ENCODE measurements around the gene MPHOSPH10. TPM values are rescaled to one million over a fixed set of nuclear protein-coding genes. Genes with fewer than 3 reads are reported as not detected.

MPHOSPH10 gene
- total RNA-seq, 4 donors from 2014 or later: 27.8 to 49.1 (median 32.8) TPM

GRCh38 chr2:71153585-71154224, 23.3 kb downstream of the MPHOSPH10 start:
- no peaks in the 10 kb centered on the region for H3K9me3 ChIP-seq

GRCh38 chr2:71154279-71154678, 23.8 kb downstream of the MPHOSPH10 start:
- TF ChIP-seq POLR2A (IDR thresholded peaks at IDR 0.05) (no peak), CTCF (IDR thresholded peaks at IDR 0.05 in 4 of 5, conservative IDR thresholded peaks at IDR 0.05 in 1 of 5) (no peak)
- peaks cover 5% of the 10 kb centered on the region in 2 donors for H3K4me1 ChIP-seq
- in situ Hi-C loops (cut with MboI; ENCODE audit: low sequenced_read_pairs in 4 of 4): no loop called here
- intact Hi-C loops (cut with DNase I; ENCODE audit: low total_unique reads): loop anchor here (10.0 kb wide), 1 partner anchor 361 kb away; no protein-coding TSS in a partner anchor
- no peak overlapping the region for H3K4me3 ChIP-seq
- DNase-seq (no peak), ATAC-seq (no peak)
- H3K36me3 ChIP-seq: peaks cover 0 to 13% of the 10 kb centered on the region in 2 donors
- no peak overlapping the region for H3K27ac ChIP-seq
- no peaks in the 10 kb centered on the region for H3K9me3 ChIP-seq
- H3K27me3 ChIP-seq: no peaks in the 10 kb centered on the region

More at GRCh38 chr2:71153585-71154224, 23.3 kb downstream of the MPHOSPH10 start:
- DNase-seq (no peak), ATAC-seq (no peak)
- intact Hi-C loops (cut with DNase I; ENCODE audit: low total_unique reads) (loop anchor here (10.0 kb wide), 1 partner anchor 361 kb away; no protein-coding TSS in a partner anchor), in situ Hi-C loops (cut with MboI; ENCODE audit: low sequenced_read_pairs in 4 of 4) (no loop called here)
- Histone ChIP-seq H3K27ac (no peak overlapping the region), H3K36me3 (peaks cover 0 to 19% of the 10 kb centered on the region in 2 donors), H3K4me1 (peaks cover 5 to 10% of the 10 kb centered on the region in 2 donors), H3K4me3 (no peak overlapping the region), H3K27me3 (no peaks in the 10 kb centered on the region)
- no peak for TF ChIP-seq CTCF (IDR thresholded peaks at IDR 0.05 in 4 of 5, conservative IDR thresholded peaks at IDR 0.05 in 1 of 5)
- TF ChIP-seq POLR2A (IDR thresholded peaks at IDR 0.05): no peak

- Histone ChIP-seq H3K27ac (no peak overlapping the region), H3K36me3 (peaks cover 0 to 8% of the 10 kb centered on the region in 2 donors), H3K9me3 (no peaks in the 10 kb centered on the region), H3K4me3 (no peak overlapping the region), H3K4me1 (peaks cover 5% of the 10 kb centered on the region in 2 donors), H3K27me3 (no peaks in the 10 kb centered on the region)
- TF ChIP-seq CTCF (IDR thresholded peaks at IDR 0.05 in 4 of 5, conservative IDR thresholded peaks at IDR 0.05 in 1 of 5) (no peak), POLR2A (IDR thresholded peaks at IDR 0.05) (no peak)
- ATAC-seq (no peak), DNase-seq (no peak)
- intact Hi-C loops (cut with DNase I; ENCODE audit: low total_unique reads) (loop anchor here (10.0 kb wide), 1 partner anchor 360 kb away; no protein-coding TSS in a partner anchor), in situ Hi-C loops (cut with MboI; ENCODE audit: low sequenced_read_pairs in 4 of 4) (no loop called here)
Measured at GRCh38 chr2:71154798-71155197, 24.4 kb downstream of the MPHOSPH10 start.

GRCh38 chr2:71155846-71156245, 25.4 kb downstream of the MPHOSPH10 start:
- DNase-seq: no peak
- Histone ChIP-seq H3K27me3 (no peaks in the 10 kb centered on the region), H3K4me1 (peaks cover 5% of the 10 kb centered on the region in 2 donors), H3K27ac (no peak overlapping the region), H3K36me3 (no peaks in the 10 kb centered on the region), H3K4me3 (no peak overlapping the region), H3K9me3 (no peaks in the 10 kb centered on the region)
- TF ChIP-seq POLR2A (IDR thresholded peaks at IDR 0.05) (no peak), CTCF (IDR thresholded peaks at IDR 0.05 in 4 of 5, conservative IDR thresholded peaks at IDR 0.05 in 1 of 5) (no peak)
- in situ Hi-C loops (cut with MboI; ENCODE audit: low sequenced_read_pairs in 4 of 4): no loop called here
- no peak for ATAC-seq
- intact Hi-C loops (cut with DNase I; ENCODE audit: low total_unique reads): loop anchor here (10.0 kb wide), 1 partner anchor 359 kb away; no protein-coding TSS in a partner anchor
